Transverse colon (tissue), 4 donors: Measurements from ENCODE around the gene PODNL1.
"Not testable (repeated sequence)": the region's sequence is repeated elsewhere in the genome, so short reads cannot be mapped to it uniquely, and the experiment has no call there.

Experiments used
- EP300 ChIP-seq: sonication (generic); formaldehyde crosslinking; IDR thresholded peaks from one replicate; pipeline ENCODE4 v1.6.1; 2017; ENCODE audit warnings: antibody characterized with exemption, low read depth
- POLR2A ChIP-seq: fragments of 450-650 bp; IDR thresholded peaks from one replicate; pipeline ENCODE4 v1.6.1; 2016; ENCODE audit warnings: antibody characterized with exemption, mild to moderate bottlenecking, moderate library complexity
- POLR2AphosphoS5 ChIP-seq, 3 donors: sonication (generic); formaldehyde crosslinking; IDR thresholded peaks; one replicate each; pipeline ENCODE4 v1.6.1; 2016; ENCODE audit warnings: antibody characterized with exemption in 3 of 3
- TF ChIP-seq, protein P1 (sequence below), 5 experiments: fragments of 200-600 bp in 3 of 5; fragments of 450-650 bp in 2 of 5; sonication (generic) in 3 of 5; IDR thresholded peaks; 1 replicate in 2 of 5; 2 replicates in 3 of 5; pipeline ENCODE4 v1.5.1; 2016 to 2017; ENCODE audit warnings: antibody characterized with exemption in 5 of 5, inconsistent platforms in 3 of 5, mild to moderate bottlenecking in 2 of 5, moderate library complexity in 1 of 5

- TF ChIP-seq, protein P1, sequence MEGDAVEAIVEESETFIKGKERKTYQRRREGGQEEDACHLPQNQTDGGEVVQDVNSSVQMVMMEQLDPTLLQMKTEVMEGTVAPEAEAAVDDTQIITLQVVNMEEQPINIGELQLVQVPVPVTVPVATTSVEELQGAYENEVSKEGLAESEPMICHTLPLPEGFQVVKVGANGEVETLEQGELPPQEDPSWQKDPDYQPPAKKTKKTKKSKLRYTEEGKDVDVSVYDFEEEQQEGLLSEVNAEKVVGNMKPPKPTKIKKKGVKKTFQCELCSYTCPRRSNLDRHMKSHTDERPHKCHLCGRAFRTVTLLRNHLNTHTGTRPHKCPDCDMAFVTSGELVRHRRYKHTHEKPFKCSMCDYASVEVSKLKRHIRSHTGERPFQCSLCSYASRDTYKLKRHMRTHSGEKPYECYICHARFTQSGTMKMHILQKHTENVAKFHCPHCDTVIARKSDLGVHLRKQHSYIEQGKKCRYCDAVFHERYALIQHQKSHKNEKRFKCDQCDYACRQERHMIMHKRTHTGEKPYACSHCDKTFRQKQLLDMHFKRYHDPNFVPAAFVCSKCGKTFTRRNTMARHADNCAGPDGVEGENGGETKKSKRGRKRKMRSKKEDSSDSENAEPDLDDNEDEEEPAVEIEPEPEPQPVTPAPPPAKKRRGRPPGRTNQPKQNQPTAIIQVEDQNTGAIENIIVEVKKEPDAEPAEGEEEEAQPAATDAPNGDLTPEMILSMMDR (IDR thresholded peaks at IDR 0.05): not testable (repeated sequence)
- not testable (repeated sequence) for TF ChIP-seq POLR2AphosphoS5 (IDR thresholded peaks at IDR 0.05); EP300; POLR2A
Measured at GRCh38 chr19:13971868-13972267, 33.7 kb upstream of the PODNL1 start.
